Motor neuron (in vitro differentiated cells): Measurements from ENCODE around the gene KCNQ1. TPM values are rescaled to one million over a fixed set of nuclear protein-coding genes. Genes with fewer than 3 reads are reported as not detected.

Experiments used
- ATAC-seq, 8 experiments: fragments of 200-7000 bp; cut with Tn5 transposase; replicated peaks in 6 of 8; 2 replicates each; pipeline ENCODE4 v1.8.0; 2021; ENCODE audit warnings: mild to moderate bottlenecking in 8 of 8, moderate library complexity in 8 of 8
- H3K27ac ChIP-seq, 2 donors: fragments of 250-450 bp; sonication (Bioruptor Pico); 2 replicates each; pipeline ENCODE4 v1.9.0; 2021; ENCODE audit warnings: antibody characterized with exemption in 2 of 2, mild to moderate bottlenecking in 2 of 2, moderate library complexity in 1 of 2
- H3K4me1 ChIP-seq, 2 donors: fragments of 250-450 bp; sonication (Bioruptor Pico); replicated peaks in 1 of 2; 2 replicates each; pipeline ENCODE4 v1.6.1; 2021; ENCODE audit warnings: antibody characterized with exemption in 2 of 2, mild to moderate bottlenecking in 2 of 2, moderate library complexity in 1 of 2
- H3K4me3 ChIP-seq, 5 donors: fragments of 250-450 bp; sonication (Bioruptor Pico); 2 replicates each; pipeline ENCODE4 v1.9.0; 2021; ENCODE audit warnings: antibody characterized with exemption in 5 of 5, mild to moderate bottlenecking in 5 of 5, moderate library complexity in 4 of 5
- WGBS, 10 experiments: fragments of 450-650 bp; shearing (Covaris generic); methylation state at CpG; one replicate each; pipeline ENCODE4 v1.0.0; 2022; 5-methylcytosine and 5-hydroxymethylcytosine counted together
- in situ Hi-C, 9 experiments: fragments of 400-800 bp; cut with MboI; loops; one replicate each; pipeline ENCODE4 v1.15.0; 2021; ENCODE audit warnings: low sequenced_read_pairs in 9 of 9, low pct_unique_long_range_greater_than_20kb in 2 of 9; ENCODE audit not compliant: unreplicated experiment in 9 of 9
- total RNA-seq, 8 experiments: library from RNA; unstranded; fragments of 300-600 nt; gene quantifications; 2 replicates each; pipeline versions ENCODE4 v1.2.3 to v1.2.4, GENCODE V29; 2022

The KCNQ1 gene
- total RNA-seq, 8 experiments from 2014 or later: 0.04 to 0.66 (median 0.20) TPM; not detected in 2

GRCh38 chr11:2525166-2525861, 80.5 kb downstream of the KCNQ1 start:
- 20 to 73% (median 44%) methylated on average over 1 to 5 of the region's 17 CpGs; no CpG with 5 or more reads in 6 of the 10 experiments for WGBS, 10 experiments
- Histone ChIP-seq H3K4me1 (no peaks in the 10 kb centered on the region), H3K4me3 (no peak overlapping the region), H3K27ac (no peak overlapping the region)
- ATAC-seq: peak in 6 of 8 experiments; percentile 29 to 68 (median 60)
- in situ Hi-C loops: loop anchor here in 2 of 9 experiments (10.0 to 25.0 kb wide), 2 partner anchors 91 to 362 kb away; partner anchors contain the start of gene CDKN1C (in 1 of the 2)

DNA sequence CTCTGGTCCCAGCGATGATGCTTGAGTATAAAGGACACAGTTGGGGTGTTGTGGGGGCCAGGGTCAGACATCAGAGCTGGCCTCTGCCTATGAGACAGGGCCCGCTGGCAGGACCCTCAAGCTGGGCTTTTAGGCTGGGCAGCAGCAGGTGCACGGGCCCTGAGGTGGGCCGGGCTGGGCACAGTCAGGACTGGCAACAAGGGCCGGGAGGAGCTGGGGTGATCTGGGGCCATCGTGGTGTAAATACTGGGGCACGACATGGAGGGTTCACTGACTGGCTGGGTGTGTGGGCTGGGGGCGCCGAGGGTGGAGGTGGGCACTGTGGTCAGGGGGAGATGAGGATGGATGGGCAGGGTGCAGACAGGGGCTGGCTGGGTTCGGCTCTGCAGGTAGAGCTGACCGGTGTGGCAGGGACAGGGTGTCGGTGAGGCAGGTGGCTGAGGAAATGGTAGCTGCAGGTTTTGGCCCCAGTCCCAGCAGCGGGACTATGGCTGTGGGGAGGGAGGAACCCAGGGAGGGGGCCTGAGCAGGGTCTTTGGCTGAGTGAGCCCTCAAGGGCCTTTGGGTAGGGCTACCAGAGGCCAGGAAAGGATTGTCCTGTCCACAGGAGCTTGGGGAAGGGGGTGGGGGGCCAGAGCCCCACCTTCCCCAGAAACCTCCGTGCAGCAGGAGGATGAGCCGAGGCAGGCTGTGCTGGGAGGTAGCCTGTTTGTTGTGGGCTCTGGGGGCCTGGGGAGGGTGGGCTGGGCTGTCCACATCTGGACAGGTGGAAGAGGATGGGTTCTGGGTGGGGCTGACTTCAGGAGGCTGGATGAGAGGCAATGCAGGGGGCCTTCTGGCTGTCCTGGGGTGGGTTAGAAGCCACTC, 81.4 kb downstream of the KCNQ1 start:
- no peak for ATAC-seq
- Histone ChIP-seq H3K27ac (no peak overlapping the region), H3K4me1 (peaks cover 0 to under 1% of the 10 kb centered on the region in 2 donors), H3K4me3 (no peak overlapping the region)
- in situ Hi-C loops: loop anchor here in 2 of 9 experiments (10.0 to 25.0 kb wide), 2 partner anchors 91 to 361 kb away; partner anchors contain the start of gene CDKN1C (in 1 of the 2)
- WGBS, 10 experiments: 83% methylated on average over 1 of the region's 15 CpGs; no CpG with 5 or more reads in 9 of the 10 experiments

DNA sequence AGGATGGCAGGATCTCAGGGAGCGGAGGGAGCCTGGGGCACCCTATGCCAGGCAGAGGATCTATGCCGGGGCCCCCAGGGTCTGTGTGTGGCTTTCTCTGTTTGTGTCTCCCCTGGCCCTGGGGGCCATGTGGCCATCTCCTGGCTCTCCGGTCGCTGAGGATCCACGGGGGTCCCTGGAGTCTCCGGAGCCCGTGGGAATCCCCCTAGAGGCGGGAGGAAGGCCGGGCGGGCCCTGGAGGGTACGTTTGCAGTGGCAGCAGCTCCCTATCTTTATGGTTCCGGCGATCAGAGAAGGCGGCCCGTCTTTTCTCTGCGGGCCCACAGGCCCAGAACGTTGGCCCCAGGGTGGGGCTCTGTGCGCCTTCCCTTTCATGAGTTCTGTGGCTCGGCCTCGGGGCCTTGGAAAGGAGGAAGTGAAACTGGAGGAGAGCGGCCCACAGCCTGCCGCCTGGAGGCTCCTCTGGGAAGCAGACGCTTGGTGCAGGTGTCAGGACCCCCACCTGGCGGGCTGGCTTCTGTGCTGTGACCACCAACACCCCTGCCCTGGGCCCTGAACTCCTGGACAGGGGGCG, 82.1 kb downstream of the KCNQ1 start:
- Histone ChIP-seq H3K4me3 (no peak overlapping the region), H3K4me1 (peaks cover 0 to 2% of the 10 kb centered on the region in 2 donors), H3K27ac (no peak overlapping the region)
- 10 to 59% (median 37%) methylated on average over 3 to 7 of the region's 25 CpGs; no CpG with 5 or more reads in 7 of the 10 experiments for WGBS, 10 experiments
- in situ Hi-C loops: loop anchor here in 2 of 9 experiments (10.0 to 25.0 kb wide), 2 partner anchors 92 to 360 kb away; partner anchors contain the start of gene CDKN1C (in 1 of the 2)
- peak in 3 of 8 experiments; percentile 41 to 84 (median 45) for ATAC-seq

DNA sequence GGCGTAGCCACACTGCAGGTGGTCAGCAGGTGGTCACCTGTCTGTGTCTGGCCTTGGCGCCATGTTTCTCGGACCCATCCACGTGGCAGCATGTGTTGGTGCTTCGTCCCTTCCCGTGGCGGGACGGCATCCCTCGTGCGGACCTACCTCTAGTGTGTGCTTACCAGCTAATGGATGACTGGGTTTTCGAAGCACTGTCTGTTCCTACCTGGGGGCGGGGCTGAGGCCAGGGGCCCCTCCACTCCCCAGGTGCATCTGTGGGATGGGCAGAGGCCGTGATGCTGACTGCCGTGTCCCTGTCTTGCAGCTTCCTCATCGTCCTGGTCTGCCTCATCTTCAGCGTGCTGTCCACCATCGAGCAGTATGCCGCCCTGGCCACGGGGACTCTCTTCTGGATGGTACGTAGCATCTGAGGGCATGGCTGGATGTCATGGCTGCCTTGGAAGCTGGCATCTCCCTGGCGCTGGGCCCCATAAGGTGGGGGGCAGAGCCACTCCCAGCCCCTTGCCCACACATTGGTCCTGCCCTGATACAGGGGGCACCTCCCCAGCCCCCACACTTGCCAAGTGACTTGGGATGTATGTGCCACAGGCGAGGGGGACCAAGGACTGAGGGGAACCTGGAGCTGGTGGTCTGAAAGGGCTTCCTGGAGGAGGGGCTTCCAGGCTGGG, 82.9 kb downstream of the KCNQ1 start:
- 17 to 100% (median 81%) methylated on average over 1 to 10 of the region's 22 CpGs; no CpG with 5 or more reads in 5 of the 10 experiments for WGBS, 10 experiments
- no peak overlapping the region for H3K27ac ChIP-seq
- in situ Hi-C loops: loop anchor here in 2 of 9 experiments (10.0 to 25.0 kb wide), 2 partner anchors 93 to 360 kb away; partner anchors contain the start of gene CDKN1C (in 1 of the 2)
- no peak overlapping the region for H3K4me3 ChIP-seq
- no peak for ATAC-seq
- peaks cover 0 to 6% of the 10 kb centered on the region in 2 donors for H3K4me1 ChIP-seq

- no peak overlapping the region for H3K27ac ChIP-seq
- no peak for ATAC-seq
- in situ Hi-C loops: loop anchor here in 2 of 9 experiments (10.0 to 25.0 kb wide), 2 partner anchors 94 to 359 kb away; partner anchors contain the start of gene CDKN1C (in 1 of the 2)
- peaks cover 7 to 14% of the 10 kb centered on the region in 2 donors for H3K4me1 ChIP-seq
- H3K4me3 ChIP-seq: no peak overlapping the region
- 67 to 100% (median 88%) methylated on average over 1 to 17 of the region's 18 CpGs; no CpG with 5 or more reads in 4 of the 10 experiments for WGBS, 10 experiments
Measured at GRCh38 chr11:2528301-2529050, 83.7 kb downstream of the KCNQ1 start.

DNA sequence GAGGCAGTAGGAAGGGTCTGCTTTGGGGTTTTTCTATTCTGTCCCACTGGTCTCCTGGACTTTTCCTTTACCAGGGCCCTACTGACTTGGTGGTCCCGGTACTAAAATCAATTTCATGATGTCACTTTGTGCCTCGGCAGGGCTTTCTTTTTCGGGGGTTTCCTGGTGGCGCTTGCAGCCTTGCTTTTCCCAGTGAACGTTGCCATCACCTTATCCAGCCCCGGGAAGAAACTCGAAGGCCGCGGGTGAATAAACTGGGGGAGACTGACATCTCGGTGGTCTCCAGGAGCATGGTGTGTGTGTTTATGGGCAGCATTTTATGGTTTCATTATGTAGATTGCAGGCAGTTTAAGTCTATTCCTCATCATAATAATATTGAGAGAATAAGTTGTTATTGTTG, 84.4 kb downstream of the KCNQ1 start:
- Histone ChIP-seq H3K27ac (no peak overlapping the region), H3K4me3 (no peak overlapping the region), H3K4me1 (peaks cover 14 to 21% of the 10 kb centered on the region in 2 donors)
- 26 to 93% (median 49%) methylated on average over 2 to 9 of the region's 10 CpGs; no CpG with 5 or more reads in 3 of the 10 experiments for WGBS, 10 experiments
- ATAC-seq: no peak
- in situ Hi-C loops: loop anchor here in 2 of 9 experiments (10.0 to 25.0 kb wide), 2 partner anchors 94 to 358 kb away; partner anchors contain the start of gene CDKN1C (in 1 of the 2)

DNA sequence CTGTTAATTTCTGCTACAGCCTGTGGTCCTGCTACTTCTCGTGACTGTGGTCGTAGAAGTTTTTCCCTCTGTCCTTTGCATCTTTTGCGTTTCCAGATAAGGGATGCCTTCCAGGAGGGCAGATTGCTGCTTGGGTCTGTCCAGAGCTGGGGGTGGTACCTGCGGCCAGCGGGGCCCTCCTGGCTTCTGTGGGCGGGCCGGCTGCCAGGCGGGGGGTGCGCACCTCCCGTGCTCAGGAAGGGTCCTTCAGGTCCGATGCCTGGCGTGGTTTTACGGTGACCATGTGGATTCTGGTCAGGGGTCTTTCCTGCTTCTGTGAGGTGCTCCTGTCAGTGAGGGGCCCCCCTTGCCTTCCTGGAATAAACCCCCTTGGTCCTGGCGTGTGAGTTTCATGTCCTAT, 84.8 kb downstream of the KCNQ1 start:
- in situ Hi-C loops: loop anchor here (5.0 to 25.0 kb wide), 6 partner anchors 95 to 365 kb away; partner anchors contain the start of gene CDKN1C (in 3 of the 9)
- H3K4me1 ChIP-seq: peaks cover 14 to 23% of the 10 kb centered on the region in 2 donors
- no peak for ATAC-seq
- no peak overlapping the region for H3K4me3 ChIP-seq
- WGBS, 10 experiments: 55 to 100% (median 85%) methylated on average over 2 to 14 of the region's 14 CpGs; no CpG with 5 or more reads in 6 of the 10 experiments
- H3K27ac ChIP-seq: no peak overlapping the region

DNA sequence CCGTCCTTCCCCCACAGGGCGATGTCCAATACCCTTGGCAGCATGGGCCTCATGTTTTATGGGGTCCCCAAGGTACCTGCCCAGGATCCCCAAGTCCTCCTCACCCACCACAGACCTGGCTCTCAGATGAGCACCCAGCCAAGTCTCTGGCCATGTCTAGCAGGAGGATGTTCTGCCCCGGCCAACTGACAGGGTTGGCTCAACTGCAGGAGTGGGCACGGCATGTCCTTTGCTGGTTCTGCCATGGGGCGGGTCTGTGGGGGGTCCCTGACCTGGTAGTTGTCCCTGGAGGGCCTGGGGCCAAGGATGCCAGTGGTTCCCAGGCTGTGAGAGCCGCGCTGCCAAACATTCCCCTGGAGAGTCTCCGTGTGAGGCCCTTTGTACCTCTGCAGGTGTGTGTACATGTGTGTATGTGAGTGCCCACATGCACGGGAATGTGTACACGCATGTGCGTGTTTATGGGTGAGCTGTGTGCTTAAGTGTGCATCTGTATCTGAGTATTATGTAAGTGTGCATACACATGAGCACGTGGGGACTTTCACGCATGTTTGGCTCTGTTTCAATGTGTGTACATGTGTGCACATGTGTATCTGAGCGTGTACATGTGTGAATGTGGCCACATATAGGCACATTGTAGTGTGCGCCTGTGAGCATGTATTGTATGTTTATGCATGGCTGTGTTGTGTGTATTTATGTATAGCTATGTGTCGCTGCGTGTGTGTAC, 85.5 kb downstream of the KCNQ1 start:
- Histone ChIP-seq H3K4me1 (peaks cover 14 to 23% of the 10 kb centered on the region in 2 donors), H3K4me3 (no peak overlapping the region), H3K27ac (no peak overlapping the region)
- no peak for ATAC-seq
- in situ Hi-C loops: loop anchor here (5.0 to 25.0 kb wide), 5 partner anchors 103 to 365 kb away; partner anchors contain the start of gene CDKN1C (in 3 of the 9)
- 50 to 80% (median 76%) methylated on average over 2 to 8 of the region's 17 CpGs; no CpG with 5 or more reads in 4 of the 10 experiments for WGBS, 10 experiments

DNA sequence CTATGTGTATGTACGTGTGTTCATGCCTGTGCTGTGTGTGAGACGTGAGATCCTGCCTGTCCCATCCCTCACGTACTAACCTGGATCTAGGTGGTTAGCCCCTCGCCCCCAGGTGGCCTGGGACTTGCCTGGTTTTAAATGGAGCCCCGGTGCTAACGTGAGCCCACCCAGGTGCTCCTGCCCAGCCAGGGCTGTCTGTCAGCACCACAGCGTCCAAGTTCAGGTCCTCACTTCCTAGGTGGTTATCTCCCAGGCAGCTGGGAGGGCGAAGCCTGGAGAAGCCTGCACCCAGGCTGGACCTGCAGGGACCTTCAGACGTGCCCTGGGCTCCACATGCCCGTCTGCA, 86.0 kb downstream of the KCNQ1 start:
- in situ Hi-C loops: loop anchor here (5.0 to 25.0 kb wide), 5 partner anchors 104 to 364 kb away; partner anchors contain the start of gene CDKN1C (in 3 of the 9)
- Histone ChIP-seq H3K4me1 (peaks cover 14 to 23% of the 10 kb centered on the region in 2 donors), H3K27ac (no peak overlapping the region), H3K4me3 (no peak overlapping the region)
- no peak for ATAC-seq
- 0 to 54% (median 51%) methylated on average over 1 to 6 of the region's 10 CpGs; no CpG with 5 or more reads in 6 of the 10 experiments for WGBS, 10 experiments

- in situ Hi-C loops: loop anchor here (5.0 to 25.0 kb wide), 5 partner anchors 104 to 363 kb away; partner anchors contain the start of gene CDKN1C (in 3 of the 9)
- peak; percentile 19 to 66 (median 63) for ATAC-seq
- no peak overlapping the region for H3K27ac ChIP-seq
- no peak overlapping the region for H3K4me3 ChIP-seq
- peaks cover 14 to 23% of the 10 kb centered on the region in 2 donors for H3K4me1 ChIP-seq
- 0 to 83% (median 23%) methylated on average over 1 to 5 of the region's 14 CpGs; no CpG with 5 or more reads in 6 of the 10 experiments for WGBS, 10 experiments
Measured at GRCh38 chr11:2531277-2531986, 86.6 kb downstream of the KCNQ1 start.
